HG03064 (cell line): ENCODE measurements around the gene PRSS50.
"Not testable (repeated sequence)": the region's sequence is repeated elsewhere in the genome, so short reads cannot be mapped to it uniquely, and the experiment has no call there.

Experiments used
- ATAC-seq: cut with Tn5 transposase; IDR thresholded peaks from one replicate; pipeline ENCODE4 v1.9.1; 2021; ENCODE audit warnings: low read depth; ENCODE audit not compliant: unreplicated experiment

The PRSS50 gene

GRCh38 chr3:46709721-46710120, 7.9 kb downstream of the PRSS50 start:
- no peak for ATAC-seq

GRCh38 chr3:46709157-46709654, 8.5 kb downstream of the PRSS50 start:
- no peak for ATAC-seq

- no peak for ATAC-seq
Measured at GRCh38 chr3:46708401-46709156, 9.1 kb downstream of the PRSS50 start.

GRCh38 chr3:46707601-46708011, 10.1 kb downstream of the PRSS50 start:
- no peak for ATAC-seq

- no peak for ATAC-seq
Measured at GRCh38 chr3:46706771-46707582, 10.7 kb downstream of the PRSS50 start.

- no peak for ATAC-seq
Measured at GRCh38 chr3:46705751-46706552, 11.7 kb downstream of the PRSS50 start.

- ATAC-seq, result no peak
Measured at GRCh38 chr3:46705022-46705530, 12.6 kb downstream of the PRSS50 start.

- not testable (repeated sequence) for ATAC-seq
Measured at GRCh38 chr3:46704346-46704745, 13.3 kb downstream of the PRSS50 start.

- no peak for ATAC-seq
Measured at GRCh38 chr3:46703013-46703520, 14.6 kb downstream of the PRSS50 start.

GRCh38 chr3:46702246-46703012, 15.2 kb downstream of the PRSS50 start:
- no peak for ATAC-seq

- no peak for ATAC-seq
Measured at GRCh38 chr3:46701181-46701939, 16.3 kb downstream of the PRSS50 start, which contains the start of gene TMIE. Gene TMIE, plus strand, starts transcription at chr3:46701392. Its CDS starts 96 bp downstream, at chr3:46701488.

- no peak for ATAC-seq
Measured at GRCh38 chr3:46700772-46701171, 16.9 kb downstream of the PRSS50 start.

- no peak for ATAC-seq
Measured at GRCh38 chr3:46699676-46700523, 17.8 kb downstream of the PRSS50 start.

- ATAC-seq, result no peak
Measured at GRCh38 chr3:46695962-46696894, 21.4 kb downstream of the PRSS50 start.

GRCh38 chr3:46695177-46695961, 22.3 kb downstream of the PRSS50 start:
- ATAC-seq, result no peak

GRCh38 chr3:46694520-46694919, 23.1 kb downstream of the PRSS50 start:
- ATAC-seq, result no peak
